GM19043 (cell line): ENCODE data around the gene ITGA2.

ENCODE experiments used
- ATAC-seq: cut with Tn5 transposase; IDR thresholded peaks from one replicate; pipeline ENCODE4 v1.9.1; 2021; ENCODE audit warnings: low read depth; ENCODE audit not compliant: unreplicated experiment

The ITGA2 gene

GRCh38 chr5:52987711-52988331 is 1.3 kb upstream of the ITGA2 start:
- no peak for ATAC-seq

GRCh38 chr5:52988335-52989024 is 672 bp upstream of the ITGA2 start:
- peak; percentile 17 for ATAC-seq

GRCh38 chr5:52989781-52990527 is 802 bp downstream of the ITGA2 start:
- ATAC-seq, result peak; percentile 21

- no peak for ATAC-seq
Measured at GRCh38 chr5:52990528-52990925, 1.4 kb downstream of the ITGA2 start.

- no peak for ATAC-seq
Measured at GRCh38 chr5:52993367-52993766, 4.2 kb downstream of the ITGA2 start.

GRCh38 chr5:52994266-52994665 is 5.1 kb downstream of the ITGA2 start:
- ATAC-seq, result no peak

- no peak for ATAC-seq
Measured at GRCh38 chr5:52995095-52995494, 5.9 kb downstream of the ITGA2 start.

- ATAC-seq, result no peak
Measured at GRCh38 chr5:52995914-52996313, 6.8 kb downstream of the ITGA2 start.

- ATAC-seq, result no peak
Measured at GRCh38 chr5:52996979-52997378, 7.8 kb downstream of the ITGA2 start.

- ATAC-seq, result no peak
Measured at GRCh38 chr5:52997424-52997823, 8.3 kb downstream of the ITGA2 start.

- ATAC-seq, result no peak
Measured at GRCh38 chr5:52998552-52999313, 9.6 kb downstream of the ITGA2 start.

GRCh38 chr5:52999344-52999949 is 10.3 kb downstream of the ITGA2 start:
- no peak for ATAC-seq

GRCh38 chr5:53001541-53001940 is 12.4 kb downstream of the ITGA2 start:
- ATAC-seq, result no peak

- no peak for ATAC-seq
Measured at GRCh38 chr5:53002491-53002890, 13.3 kb downstream of the ITGA2 start.

- ATAC-seq, result no peak
Measured at GRCh38 chr5:53003144-53003543, 14.0 kb downstream of the ITGA2 start.

GRCh38 chr5:53006911-53007890 is 18.0 kb downstream of the ITGA2 start:
- no peak for ATAC-seq

GRCh38 chr5:53008751-53009150 is 19.6 kb downstream of the ITGA2 start:
- peak; percentile 92 for ATAC-seq

GRCh38 chr5:53009816-53010215 is 20.7 kb downstream of the ITGA2 start:
- ATAC-seq, result no peak

- no peak for ATAC-seq
Measured at GRCh38 chr5:53010814-53011213, 21.7 kb downstream of the ITGA2 start.
